HepG2 (cell line): ENCODE measurements around the gene FANCG. TPM values are rescaled to one million over a fixed set of nuclear protein-coding genes. Genes with fewer than 3 reads are reported as not detected.

ENCODE experiments used
- ASH2L ChIP-seq: fragments of 300-600, 200-600 bp; sonication (generic); IDR thresholded peaks from 2 replicates; pipeline ENCODE4 v1.7.0; 2017; ENCODE audit warnings: low read depth, mild to moderate bottlenecking, moderate library complexity, mixed read lengths, low read length; ENCODE audit not compliant: insufficient read length
- EEA1 ChIP-seq: sonication (generic); formaldehyde crosslinking; IDR thresholded peaks from 2 replicates; pipeline ENCODE4 v1.5.1; 2020; ENCODE audit warnings: mild to moderate bottlenecking, missing genetic modification reagents, borderline replicate concordance
- HES4 ChIP-seq: sonication (generic); formaldehyde crosslinking; IDR thresholded peaks from 2 replicates; pipeline ENCODE4 v1.9.0; 2021; ENCODE audit warnings: mild to moderate bottlenecking, missing genetic modification reagents, borderline replicate concordance
- KLF11 ChIP-seq: IDR thresholded peaks from 2 replicates; pipeline ENCODE4 v1.6.1; 2016; ENCODE audit warnings: missing compliant biosample characterization
- NR1H2 ChIP-seq: sonication (generic); formaldehyde crosslinking; IDR thresholded peaks from 2 replicates; pipeline ENCODE4 v1.8.1; 2022; ENCODE audit warnings: low read depth, missing genetic modification reagents, borderline replicate concordance
- NRL ChIP-seq: sonication (generic); formaldehyde crosslinking; IDR thresholded peaks from 2 replicates; pipeline ENCODE4 v1.5.0; 2020; ENCODE audit warnings: missing genetic modification reagents, mild to moderate bottlenecking, moderate library complexity, borderline replicate concordance
- PLSCR1 ChIP-seq: sonication (generic); formaldehyde crosslinking; IDR thresholded peaks from 2 replicates; pipeline ENCODE4 v1.5.0; 2020; ENCODE audit warnings: missing genetic modification reagents, mild to moderate bottlenecking, borderline replicate concordance
- PRPF4 ChIP-seq: fragments of 200-400 bp; formaldehyde crosslinking; IDR thresholded peaks from 2 replicates; pipeline ENCODE4 v1.6.1; 2016; ENCODE audit warnings: low read length, low read depth; ENCODE audit not compliant: poor library complexity, severe bottlenecking
- YY1 ChIP-seq: IDR thresholded peaks from 2 replicates; pipeline ENCODE4 v1.6.1; 2011; ENCODE audit warnings: low read length, low read depth, moderate library complexity, mild to moderate bottlenecking; ENCODE audit not compliant: insufficient read depth, insufficient replicate concordance
- ZNF10 ChIP-seq: sonication (generic); formaldehyde crosslinking; IDR thresholded peaks from 2 replicates; pipeline ENCODE4 v1.4.0; 2020; ENCODE audit warnings: mild to moderate bottlenecking, low read depth, missing genetic modification reagents, borderline replicate concordance
- ZNF24 ChIP-seq: fragments of 450-650 bp; IDR thresholded peaks from 2 replicates; pipeline ENCODE4 v1.6.1; 2017; ENCODE audit warnings: antibody characterized with exemption, mild to moderate bottlenecking
- ZNF264 ChIP-seq: sonication (generic); formaldehyde crosslinking; IDR thresholded peaks from 2 replicates; pipeline ENCODE4 v1.4.0; 2020; ENCODE audit warnings: missing genetic modification reagents
- ZNF468 ChIP-seq: sonication (generic); formaldehyde crosslinking; IDR thresholded peaks from 2 replicates; pipeline ENCODE4 v1.8.0; 2022; ENCODE audit warnings: mild to moderate bottlenecking, moderate library complexity, missing genetic modification reagents
- ZNF549 ChIP-seq: sonication (generic); formaldehyde crosslinking; IDR thresholded peaks from 2 replicates; pipeline ENCODE4 v1.5.0; 2020; ENCODE audit warnings: missing genetic modification reagents
- ZNF740 ChIP-seq: sonication (generic); formaldehyde crosslinking; IDR thresholded peaks from 2 replicates; pipeline ENCODE4 v1.4.0; 2020; ENCODE audit warnings: missing genetic modification reagents
- ZNF766 ChIP-seq: sonication (generic); formaldehyde crosslinking; IDR thresholded peaks from 2 replicates; pipeline ENCODE4 v1.5.0; 2020; ENCODE audit warnings: missing genetic modification reagents, borderline replicate concordance
- polyA plus RNA-seq, 8 experiments: library from polyadenylated mRNA; depleted of rRNA in 3 of 8; stranded (reverse) in 7 of 8; unstranded in 1 of 8; fragments of >200 nt; fragmentation: Illumina TruSeq in 4 of 8; extraction: Trizol in 4 of 8; gene quantifications; 2 replicates each; pipeline versions ENCODE4 v1.2.1 to v1.2.3, GENCODE V29; 2011 to 2016; ENCODE audit warnings: low read depth in 4 of 8, missing spikeins in 1 of 8, mixed read lengths in 1 of 8; ENCODE audit not compliant: insufficient read depth in 1 of 8
- total RNA-seq, 5 experiments: library from RNA; depleted of rRNA; stranded (reverse); fragments of >200 nt; fragmentation: Illumina TruSeq; extraction: Trizol; gene quantifications; 2 replicates each; pipeline ENCODE4 v1.2.3, GENCODE V29; 2016; ENCODE audit warnings: low read depth in 1 of 5
- TF ChIP-seq, protein P1 (sequence below): sonication (generic); formaldehyde crosslinking; IDR thresholded peaks from 2 replicates; pipeline ENCODE4 v1.4.0; 2020; ENCODE audit warnings: mild to moderate bottlenecking, low read depth, missing genetic modification reagents
- TF ChIP-seq, protein P2 (sequence below): sonication (generic); formaldehyde crosslinking; IDR thresholded peaks from 2 replicates; pipeline ENCODE4 v1.4.0; 2020; ENCODE audit warnings: missing genetic modification reagents, borderline replicate concordance

Gene FANCG
- total and polyA plus RNA-seq, 2 of the 13 experiments (the other 11 are each of a cell fraction or from before 2014, with no cell fraction given): 14.4 to 45.1 TPM

- TF ChIP-seq ZNF10 (CRISPR knock-in tag) (no peak), EEA1 (CRISPR knock-in tag) (no peak), PRPF4 (no peak), NR1H2 (CRISPR knock-in tag) (no peak), YY1 (peak; percentile 29), ZNF264 (CRISPR knock-in tag) (no peak), ZNF549 (no peak), PLSCR1 (no peak), HES4 (no peak), ZNF766 (CRISPR knock-in tag) (no peak), ASH2L (peak; percentile 55), ZNF740 (CRISPR knock-in tag) (no peak), ZNF24 (no peak), ZNF468 (CRISPR knock-in tag) (no peak), KLF11 (CRISPR knock-in tag) (no peak), NRL (no peak)
- TF ChIP-seq, protein P1, sequence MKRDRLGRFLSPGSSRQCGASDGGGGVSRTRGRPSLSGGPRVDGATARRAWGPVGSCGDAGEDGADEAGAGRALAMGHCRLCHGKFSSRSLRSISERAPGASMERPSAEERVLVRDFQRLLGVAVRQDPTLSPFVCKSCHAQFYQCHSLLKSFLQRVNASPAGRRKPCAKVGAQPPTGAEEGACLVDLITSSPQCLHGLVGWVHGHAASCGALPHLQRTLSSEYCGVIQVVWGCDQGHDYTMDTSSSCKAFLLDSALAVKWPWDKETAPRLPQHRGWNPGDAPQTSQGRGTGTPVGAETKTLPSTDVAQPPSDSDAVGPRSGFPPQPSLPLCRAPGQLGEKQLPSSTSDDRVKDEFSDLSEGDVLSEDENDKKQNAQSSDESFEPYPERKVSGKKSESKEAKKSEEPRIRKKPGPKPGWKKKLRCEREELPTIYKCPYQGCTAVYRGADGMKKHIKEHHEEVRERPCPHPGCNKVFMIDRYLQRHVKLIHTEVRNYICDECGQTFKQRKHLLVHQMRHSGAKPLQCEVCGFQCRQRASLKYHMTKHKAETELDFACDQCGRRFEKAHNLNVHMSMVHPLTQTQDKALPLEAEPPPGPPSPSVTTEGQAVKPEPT (CRISPR knock-in tag): no peak
- TF ChIP-seq, protein P2, sequence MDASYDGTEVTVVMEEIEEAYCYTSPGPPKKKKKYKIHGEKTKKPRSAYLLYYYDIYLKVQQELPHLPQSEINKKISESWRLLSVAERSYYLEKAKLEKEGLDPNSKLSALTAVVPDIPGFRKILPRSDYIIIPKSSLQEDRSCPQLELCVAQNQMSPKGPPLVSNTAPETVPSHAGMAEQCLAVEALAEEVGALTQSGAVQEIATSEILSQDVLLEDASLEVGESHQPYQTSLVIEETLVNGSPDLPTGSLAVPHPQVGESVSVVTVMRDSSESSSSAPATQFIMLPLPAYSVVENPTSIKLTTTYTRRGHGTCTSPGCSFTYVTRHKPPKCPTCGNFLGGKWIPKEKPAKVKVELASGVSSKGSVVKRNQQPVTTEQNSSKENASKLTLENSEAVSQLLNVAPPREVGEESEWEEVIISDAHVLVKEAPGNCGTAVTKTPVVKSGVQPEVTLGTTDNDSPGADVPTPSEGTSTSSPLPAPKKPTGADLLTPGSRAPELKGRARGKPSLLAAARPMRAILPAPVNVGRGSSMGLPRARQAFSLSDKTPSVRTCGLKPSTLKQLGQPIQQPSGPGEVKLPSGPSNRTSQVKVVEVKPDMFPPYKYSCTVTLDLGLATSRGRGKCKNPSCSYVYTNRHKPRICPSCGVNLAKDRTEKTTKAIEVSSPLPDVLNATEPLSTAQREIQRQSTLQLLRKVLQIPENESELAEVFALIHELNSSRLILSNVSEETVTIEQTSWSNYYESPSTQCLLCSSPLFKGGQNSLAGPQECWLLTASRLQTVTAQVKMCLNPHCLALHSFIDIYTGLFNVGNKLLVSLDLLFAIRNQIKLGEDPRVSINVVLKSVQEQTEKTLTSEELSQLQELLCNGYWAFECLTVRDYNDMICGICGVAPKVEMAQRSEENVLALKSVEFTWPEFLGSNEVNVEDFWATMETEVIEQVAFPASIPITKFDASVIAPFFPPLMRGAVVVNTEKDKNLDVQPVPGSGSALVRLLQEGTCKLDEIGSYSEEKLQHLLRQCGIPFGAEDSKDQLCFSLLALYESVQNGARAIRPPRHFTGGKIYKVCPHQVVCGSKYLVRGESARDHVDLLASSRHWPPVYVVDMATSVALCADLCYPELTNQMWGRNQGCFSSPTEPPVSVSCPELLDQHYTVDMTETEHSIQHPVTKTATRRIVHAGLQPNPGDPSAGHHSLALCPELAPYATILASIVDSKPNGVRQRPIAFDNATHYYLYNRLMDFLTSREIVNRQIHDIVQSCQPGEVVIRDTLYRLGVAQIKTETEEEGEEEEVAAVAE (CRISPR knock-in tag): no peak
These were observed 31.5 kb upstream of the FANCG start (continued) for GRCh38 chr9:35111001-35111933.
